Breast epithelium (tissue), 3 donors: ENCODE measurements around the gene WDR86.

Experiments
- CTCF ChIP-seq, 3 donors: fragments of 450-650 bp; IDR thresholded peaks; one replicate each; pipeline ENCODE4 v1.5.1; 2016 to 2017; ENCODE audit warnings: antibody characterized with exemption in 3 of 3, mild to moderate bottlenecking in 3 of 3, moderate library complexity in 3 of 3
- POLR2AphosphoS5 ChIP-seq, 3 donors: sonication (generic); formaldehyde crosslinking; IDR thresholded peaks; one replicate each; pipeline ENCODE4 v1.6.1; 2017; ENCODE audit warnings: antibody characterized with exemption in 3 of 3

- TF ChIP-seq CTCF (IDR thresholded peaks at IDR 0.05) (no peak), POLR2AphosphoS5 (IDR thresholded peaks at IDR 0.05) (no peak)
These were observed 70.0 kb downstream of the WDR86 start for GRCh38 chr7:151339651-151340382.
